Measurements from ENCODE around the gene SLC23A3. TPM values are rescaled to one million over a fixed set of nuclear protein-coding genes. Genes with fewer than 3 reads are reported as not detected.

The SLC23A3 gene
- total RNA-seq, 1 experiment from 2014 or later = 0.59 TPM

DNA sequence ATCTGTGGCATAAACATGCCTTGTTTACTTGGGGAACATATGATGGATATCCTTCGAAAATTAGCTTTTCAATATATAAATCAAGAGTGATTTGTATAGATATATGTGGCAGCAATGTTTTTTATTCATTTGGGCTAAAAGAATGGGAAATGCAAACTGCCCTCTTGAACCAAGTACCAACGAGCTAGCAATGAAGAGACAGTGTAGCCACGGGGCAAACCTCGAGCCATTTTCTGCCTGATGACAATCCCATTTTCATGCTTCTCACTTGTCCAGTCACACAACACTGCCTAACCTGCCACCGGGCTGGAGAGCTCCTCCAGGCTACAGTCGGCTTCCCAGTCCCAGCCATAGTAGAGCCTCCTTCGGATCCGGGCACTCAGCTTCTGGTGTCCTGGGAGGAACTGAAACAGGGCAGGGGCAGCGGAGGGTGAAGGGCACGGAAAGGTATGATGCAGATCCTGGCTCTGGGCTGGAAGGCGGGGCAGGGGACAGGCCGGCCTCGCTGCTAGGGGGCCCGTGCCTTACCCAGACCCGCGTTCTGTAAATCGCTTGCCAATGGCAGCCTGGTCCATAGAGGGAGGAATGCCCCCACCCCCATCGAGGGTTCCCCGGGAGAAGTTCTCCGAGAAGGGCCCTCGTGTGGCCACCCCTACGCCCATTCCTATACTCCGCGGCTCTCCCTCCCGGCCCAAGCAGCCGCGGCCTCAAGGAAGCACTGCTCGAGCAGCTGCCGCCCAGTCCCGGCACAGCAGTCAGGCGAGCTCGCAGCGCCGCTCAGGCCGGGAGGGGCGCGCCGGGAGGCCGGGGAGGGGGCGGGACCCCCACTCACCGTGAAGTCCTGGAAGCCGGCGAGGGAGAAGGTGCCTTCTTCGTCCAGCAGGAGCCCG lies 6.3 kb upstream of the SLC23A3 start:
- CTCF ChIA-PET = interaction anchor here (0.6 to 1.9 kb wide), 17 partner anchors 13 to 334 kb away, joined by 3 to 18 read pairs (median 5); partner anchors contain the start of genes DNPEP, GLB1L, STK16 and ZFAND2B
- POLR2A ChIA-PET = interaction anchor here (0.6 to 1.8 kb wide), 8 partner anchors 30 to 211 kb away, joined by 3 to 7 read pairs (median 4); partner anchors contain the start of genes DNPEP, TUBA4B and ZFAND2B
- Mint-ChIP-seq H3K4me1 (peaks cover 22% of the 10 kb centered on the region), H3K36me3 (peaks cover 14% of the 10 kb centered on the region), H3K27me3 (ENCODE audit: low read depth) (no peaks in the 10 kb centered on the region), H3K4me3 (peak overlapping the region; percentile 88), H3K27ac (no peak overlapping the region), H3K9me3 (no peaks in the 10 kb centered on the region)
- peak; percentile 64 for DNase-seq (ENCODE audit: low spot score)
- ATAC-seq = peak; percentile 50
- TF ChIP-seq, protein P1, sequence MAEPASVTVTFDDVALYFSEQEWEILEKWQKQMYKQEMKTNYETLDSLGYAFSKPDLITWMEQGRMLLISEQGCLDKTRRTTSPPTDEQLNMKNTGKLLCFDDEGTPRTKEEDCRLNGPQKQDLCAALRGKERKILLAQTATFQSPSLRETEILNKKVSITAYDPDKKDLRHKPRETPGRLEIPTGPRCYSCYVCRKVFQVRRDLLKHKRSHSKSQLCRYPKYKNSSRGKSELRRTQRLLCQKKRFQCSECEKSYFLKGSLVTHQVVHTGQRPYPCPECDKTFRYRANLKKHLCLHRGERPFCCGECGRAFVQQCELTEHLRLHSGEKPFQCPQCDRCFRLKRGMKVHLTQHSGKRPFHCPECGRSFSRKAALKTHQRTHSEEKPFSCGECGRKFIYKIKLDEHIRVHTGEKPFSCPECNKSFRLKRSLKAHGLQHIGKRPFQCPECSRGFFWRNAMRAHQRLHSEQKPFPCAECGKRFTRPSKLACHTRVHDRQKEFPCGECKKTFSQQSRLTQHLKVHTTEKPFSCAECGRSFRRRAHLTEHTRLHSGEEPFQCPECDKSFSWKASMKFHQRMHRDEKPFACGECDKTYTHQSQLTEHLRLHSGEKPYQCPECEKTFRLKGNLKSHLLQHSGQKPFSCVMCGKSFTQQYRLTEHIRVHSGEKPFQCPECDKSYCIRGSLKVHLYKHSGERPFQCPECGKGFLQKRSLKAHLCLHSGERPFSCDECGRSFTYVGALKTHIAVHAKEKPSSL (CRISPR knock-in tag; conservative IDR thresholded peaks at IDR 0.05) = no peak
- TF ChIP-seq, protein P2, sequence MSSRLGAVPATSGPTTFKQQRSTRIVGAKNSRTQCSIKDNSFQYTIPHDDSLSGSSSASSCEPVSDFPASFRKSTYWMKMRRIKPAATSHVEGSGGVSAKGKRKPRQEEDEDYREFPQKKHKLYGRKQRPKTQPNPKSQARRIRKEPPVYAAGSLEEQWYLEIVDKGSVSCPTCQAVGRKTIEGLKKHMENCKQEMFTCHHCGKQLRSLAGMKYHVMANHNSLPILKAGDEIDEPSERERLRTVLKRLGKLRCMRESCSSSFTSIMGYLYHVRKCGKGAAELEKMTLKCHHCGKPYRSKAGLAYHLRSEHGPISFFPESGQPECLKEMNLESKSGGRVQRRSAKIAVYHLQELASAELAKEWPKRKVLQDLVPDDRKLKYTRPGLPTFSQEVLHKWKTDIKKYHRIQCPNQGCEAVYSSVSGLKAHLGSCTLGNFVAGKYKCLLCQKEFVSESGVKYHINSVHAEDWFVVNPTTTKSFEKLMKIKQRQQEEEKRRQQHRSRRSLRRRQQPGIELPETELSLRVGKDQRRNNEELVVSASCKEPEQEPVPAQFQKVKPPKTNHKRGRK (CRISPR knock-in tag; IDR thresholded peaks at IDR 0.05; ENCODE audit: borderline replicate concordance) = no peak
- no peak for TF ChIP-seq ZNF138 (CRISPR knock-in tag; conservative IDR thresholded peaks at IDR 0.05)
- no peak for TF ChIP-seq EMX1 (CRISPR knock-in tag; IDR thresholded peaks at IDR 0.05)
- TF ChIP-seq ZNF219 (CRISPR knock-in tag; IDR thresholded peaks at IDR 0.05; ENCODE audit: borderline replicate concordance) = no peak
- TF ChIP-seq GABPB1 (CRISPR knock-in tag; IDR thresholded peaks at IDR 0.05) = no peak
- TF ChIP-seq ZNF532 (CRISPR knock-in tag; IDR thresholded peaks at IDR 0.05; ENCODE audit: borderline replicate concordance) = no peak

DNA sequence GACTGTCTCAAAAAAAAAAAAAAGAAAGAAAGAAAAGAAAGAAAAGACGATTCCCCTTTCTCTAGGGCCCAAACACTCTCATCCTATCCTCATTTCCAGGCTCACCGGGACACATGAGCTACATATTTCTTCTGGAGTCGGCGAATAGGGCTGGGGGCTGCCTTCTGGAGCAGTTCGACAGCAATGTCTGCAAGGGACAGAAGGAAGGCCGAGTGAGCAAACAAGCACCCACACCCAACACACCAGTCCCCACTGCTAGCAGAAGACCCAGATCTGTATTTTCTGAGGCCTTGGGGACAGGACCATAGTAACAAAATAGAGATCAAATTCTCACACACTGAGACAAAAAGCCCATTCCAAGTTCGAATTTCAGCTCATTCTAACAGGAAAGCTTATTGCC lies 5.7 kb upstream of the SLC23A3 start:
- H3K4me1 Mint-ChIP-seq = peaks cover 22% of the 10 kb centered on the region
- H3K4me3 Mint-ChIP-seq = peak overlapping the region; percentile 88
- POLR2A ChIA-PET = interaction anchor here (0.9 to 1.2 kb wide), 3 partner anchors 77 to 119 kb away, joined by 3 to 7 read pairs (median 3); partner anchors contain the start of gene TUBA4B
- no peak overlapping the region for H3K27ac Mint-ChIP-seq
- no peaks in the 10 kb centered on the region for H3K27me3 Mint-ChIP-seq (ENCODE audit: low read depth)
- CTCF ChIA-PET = interaction anchor here (0.5 to 1.9 kb wide), 9 partner anchors 18 to 172 kb away, joined by 3 to 18 read pairs (median 4); partner anchors contain the start of genes GLB1L, STK16 and ZFAND2B
- no peaks in the 10 kb centered on the region for H3K9me3 Mint-ChIP-seq
- no peak for ATAC-seq
- DNase-seq (ENCODE audit: low spot score) = no peak
- H3K36me3 Mint-ChIP-seq = peaks cover 7% of the 10 kb centered on the region; the same call in 1 of the 2 replicates
- TF ChIP-seq ZNF138 (CRISPR knock-in tag; conservative IDR thresholded peaks at IDR 0.05) = no peak
- no peak for TF ChIP-seq GTF2I (CRISPR knock-in tag; conservative IDR thresholded peaks at IDR 0.05)
- TF ChIP-seq ATF3 (CRISPR knock-in tag; conservative IDR thresholded peaks at IDR 0.05) = no peak
- TF ChIP-seq FOXP1 (CRISPR knock-in tag; IDR thresholded peaks at IDR 0.05; ENCODE audit: borderline replicate concordance) = no peak
- TF ChIP-seq NFYB (CRISPR knock-in tag; conservative IDR thresholded peaks at IDR 0.05; ENCODE audit: low read depth) = no peak
- TF ChIP-seq ATF6 (CRISPR knock-in tag; IDR thresholded peaks at IDR 0.05) = no peak
- TF ChIP-seq FOXK1 (CRISPR knock-in tag; IDR thresholded peaks at IDR 0.05) = no peak
- TF ChIP-seq ZNF219 (CRISPR knock-in tag; IDR thresholded peaks at IDR 0.05; ENCODE audit: borderline replicate concordance) = no peak
- no peak for TF ChIP-seq NR3C1 (CRISPR knock-in tag; conservative IDR thresholded peaks at IDR 0.05; ENCODE audit: low read depth)
- TF ChIP-seq, protein P3, sequence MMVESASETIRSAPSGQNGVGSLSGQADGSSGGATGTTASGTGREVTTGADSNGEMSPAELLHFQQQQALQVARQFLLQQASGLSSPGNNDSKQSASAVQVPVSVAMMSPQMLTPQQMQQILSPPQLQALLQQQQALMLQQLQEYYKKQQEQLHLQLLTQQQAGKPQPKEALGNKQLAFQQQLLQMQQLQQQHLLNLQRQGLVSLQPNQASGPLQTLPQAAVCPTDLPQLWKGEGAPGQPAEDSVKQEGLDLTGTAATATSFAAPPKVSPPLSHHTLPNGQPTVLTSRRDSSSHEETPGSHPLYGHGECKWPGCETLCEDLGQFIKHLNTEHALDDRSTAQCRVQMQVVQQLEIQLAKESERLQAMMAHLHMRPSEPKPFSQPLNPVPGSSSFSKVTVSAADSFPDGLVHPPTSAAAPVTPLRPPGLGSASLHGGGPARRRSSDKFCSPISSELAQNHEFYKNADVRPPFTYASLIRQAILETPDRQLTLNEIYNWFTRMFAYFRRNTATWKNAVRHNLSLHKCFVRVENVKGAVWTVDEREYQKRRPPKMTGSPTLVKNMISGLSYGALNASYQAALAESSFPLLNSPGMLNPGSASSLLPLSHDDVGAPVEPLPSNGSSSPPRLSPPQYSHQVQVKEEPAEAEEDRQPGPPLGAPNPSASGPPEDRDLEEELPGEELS (CRISPR knock-in tag; IDR thresholded peaks at IDR 0.05) = no peak
- no peak for TF ChIP-seq MYBL2 (CRISPR knock-in tag; IDR thresholded peaks at IDR 0.05)
- TF ChIP-seq CDX4 (CRISPR knock-in tag; IDR thresholded peaks at IDR 0.05; ENCODE audit: borderline replicate concordance) = no peak
- no peak for TF ChIP-seq ZNF121 (CRISPR knock-in tag; IDR thresholded peaks at IDR 0.05)
